Kidney glomerular epithelial cell (primary cell): ENCODE data around the gene MYBPC1.
"Not testable (repeated sequence)": the region's sequence is repeated elsewhere in the genome, so short reads cannot be mapped to it uniquely, and the experiment has no call there.

ENCODE experiments used
- DNase-seq: peaks from one replicate; lab custom pipeline; 2025; lab: John Stamatoyannopoulos, UW

Gene MYBPC1

GRCh38 chr12:101653503-101653902 lies 58.7 kb downstream of the MYBPC1 start:
- DNase-seq: no peak

- DNase-seq: no peak
These were observed 59.7 kb downstream of the MYBPC1 start for GRCh38 chr12:101654442-101654841.

GRCh38 chr12:101655393-101655792 lies 60.6 kb downstream of the MYBPC1 start:
- no peak for DNase-seq

- not testable (repeated sequence) for DNase-seq
These were observed 65.9 kb downstream of the MYBPC1 start for GRCh38 chr12:101660662-101661061.

GRCh38 chr12:101663298-101663697 lies 68.5 kb downstream of the MYBPC1 start:
- no peak for DNase-seq

GRCh38 chr12:101664992-101665391 lies 70.2 kb downstream of the MYBPC1 start:
- no peak for DNase-seq

GRCh38 chr12:101666052-101666728 lies 71.4 kb downstream of the MYBPC1 start:
- DNase-seq: no peak

GRCh38 chr12:101667591-101667990 lies 72.8 kb downstream of the MYBPC1 start:
- no peak for DNase-seq

- DNase-seq: no peak
These were observed 75.4 kb downstream of the MYBPC1 start for GRCh38 chr12:101670007-101670671.

- no peak for DNase-seq
These were observed 76.5 kb downstream of the MYBPC1 start for GRCh38 chr12:101671157-101671791.

- DNase-seq: no peak
These were observed 77.1 kb downstream of the MYBPC1 start for GRCh38 chr12:101671833-101672232.

- DNase-seq: no peak
These were observed 80.8 kb downstream of the MYBPC1 start for GRCh38 chr12:101675555-101675954.

- not testable (repeated sequence) for DNase-seq
These were observed 81.7 kb downstream of the MYBPC1 start for GRCh38 chr12:101676497-101676896.

GRCh38 chr12:101678081-101678480 lies 83.3 kb downstream of the MYBPC1 start:
- DNase-seq: no peak

- no peak for DNase-seq
These were observed 85.5 kb downstream of the MYBPC1 start for GRCh38 chr12:101680240-101680639.

- DNase-seq: no peak
These were observed 85.9 kb downstream of the MYBPC1 start for GRCh38 chr12:101680647-101681046.

- DNase-seq: not testable (repeated sequence)
These were observed 86.9 kb downstream of the MYBPC1 start for GRCh38 chr12:101681627-101682026.

- DNase-seq: no peak
These were observed 90.3 kb downstream of the MYBPC1 start for GRCh38 chr12:101685092-101685491.

GRCh38 chr12:101686176-101686575 lies 91.4 kb downstream of the MYBPC1 start:
- DNase-seq: no peak

GRCh38 chr12:101690544-101691098 lies 95.8 kb downstream of the MYBPC1 start:
- DNase-seq: no peak

- DNase-seq: no peak
These were observed 96.8 kb downstream of the MYBPC1 start for GRCh38 chr12:101691503-101692096.

- no peak for DNase-seq
These were observed 99.6 kb downstream of the MYBPC1 start for GRCh38 chr12:101694297-101694848.
